SU-DHL-6 (cell line): ENCODE data around the gene CDC20B.

Source experiments
- H2AFZ ChIP-seq: fragments of 200-600 bp; sonication (generic); 2 replicates; pipeline ENCODE4 v1.6.1; 2014; ENCODE audit warnings: low read depth, mild to moderate bottlenecking, moderate library complexity, mixed read lengths, antibody characterized with exemption, low read length; ENCODE audit not compliant: severe bottlenecking
- H3F3A ChIP-seq: fragments of 200-600 bp; shearing (Covaris generic); 2 replicates; pipeline ENCODE4 v1.6.0; 2016; ENCODE audit warnings: antibody characterized with exemption, mild to moderate bottlenecking; ENCODE audit not compliant: insufficient read depth
- H3K27ac ChIP-seq: fragments of 200-600 bp; sonication (generic); 2 replicates; pipeline ENCODE4 v1.5.1; 2016; ENCODE audit warnings: low read depth, mild to moderate bottlenecking, low read length, moderate library complexity, mixed read lengths
- H3K27me3 ChIP-seq: fragments of 200-600 bp; sonication (generic), shearing (Covaris generic); 2 replicates; pipeline ENCODE4 v1.6.0; 2014; ENCODE audit warnings: mild to moderate bottlenecking, low read length
- H3K36me3 ChIP-seq: fragments of 200-600 bp; sonication (generic); 2 replicates; pipeline ENCODE4 v1.6.1; 2014; ENCODE audit warnings: mild to moderate bottlenecking, low read length, mixed read lengths
- H3K4me2 ChIP-seq: fragments of 300-600, 200-600 bp; shearing (Covaris generic), sonication (generic); 2 replicates; pipeline ENCODE4 v1.6.0; 2014; ENCODE audit warnings: low read length, low read depth, mild to moderate bottlenecking; ENCODE audit not compliant: poor library complexity, severe bottlenecking
- H3K4me3 ChIP-seq: fragments of 200-600 bp; sonication (generic); 2 replicates; pipeline ENCODE4 v1.5.1; 2014; ENCODE audit warnings: antibody characterized with exemption, low read length, mild to moderate bottlenecking, mixed read lengths; ENCODE audit not compliant: insufficient read depth, poor library complexity, severe bottlenecking
- H3K79me2 ChIP-seq: fragments of 200-600 bp; sonication (generic); 2 replicates; pipeline ENCODE4 v1.6.1; 2014; ENCODE audit warnings: mild to moderate bottlenecking, low read length, moderate library complexity; ENCODE audit not compliant: insufficient read depth
- H3K9ac ChIP-seq: fragments of 200-600 bp; sonication (generic); 2 replicates; pipeline ENCODE4 v1.7.0; 2014; ENCODE audit warnings: mild to moderate bottlenecking, low read length
- H3K9me2 ChIP-seq: fragments of 200-600 bp; sonication (generic); replicated peaks from 2 replicates; pipeline ENCODE4 v1.6.1; 2014; ENCODE audit warnings: low read length; ENCODE audit not compliant: insufficient read depth
- H3K9me3 ChIP-seq: fragments of 200-600 bp; sonication (generic); 2 replicates; pipeline ENCODE4 v1.6.1; 2014; ENCODE audit warnings: low read length, mixed read lengths; ENCODE audit not compliant: insufficient read depth
- H4K20me1 ChIP-seq: fragments of 200-600 bp; sonication (generic); 2 replicates; pipeline ENCODE4 v1.6.1; 2014; ENCODE audit warnings: low read depth, mild to moderate bottlenecking, antibody characterized with exemption, low read length, moderate library complexity, mixed read lengths
- EZH2phosphoT487 ChIP-seq: fragments of 200-600 bp; sonication (generic), shearing (Covaris generic); conservative IDR thresholded peaks from 2 replicates; pipeline ENCODE4 v1.6.1; 2018; ENCODE audit warnings: mild to moderate bottlenecking, antibody characterized with exemption, low read length, moderate library complexity, mixed read lengths
- TF ChIP-seq, protein P1 (sequence below): fragments of 200-600 bp; sonication (generic); IDR thresholded peaks from one replicate; pipeline ENCODE4 v1.5.1; 2017; ENCODE audit warnings: antibody characterized with exemption, mild to moderate bottlenecking, low read length, moderate library complexity; ENCODE audit not compliant: insufficient read depth, poor library complexity, severe bottlenecking

Gene CDC20B

DNA sequence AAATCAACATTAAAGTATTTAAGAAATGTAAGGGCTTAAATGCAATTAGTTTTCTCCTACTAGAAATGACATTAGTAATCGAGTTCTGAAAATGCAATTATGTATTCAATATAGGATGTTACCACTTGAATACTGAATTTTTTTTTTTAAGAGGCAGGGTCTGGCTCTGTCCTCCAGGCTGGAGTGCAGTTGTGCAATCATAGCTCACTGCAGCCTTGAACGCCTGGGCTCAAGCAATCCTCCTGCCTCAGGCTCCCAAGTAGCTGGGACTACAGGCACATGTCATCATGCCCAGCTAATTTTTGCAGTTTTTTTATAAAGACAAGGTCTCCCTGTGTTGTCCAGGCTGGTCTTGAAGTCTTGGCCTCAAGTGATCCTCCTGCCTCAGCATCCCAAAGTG lies 1.5 kb downstream of the CDC20B start:
- H3K27ac ChIP-seq: no peak overlapping the region
- H3K36me3 ChIP-seq: no peaks in the 10 kb centered on the region
- H3K9me2 ChIP-seq: no peaks in the 10 kb centered on the region
- no peaks in the 10 kb centered on the region for H4K20me1 ChIP-seq
- no peak overlapping the region for H3K4me3 ChIP-seq
- H3K4me2 ChIP-seq: no peak overlapping the region
- H3K79me2 ChIP-seq: no peaks in the 10 kb centered on the region
- no peaks in the 10 kb centered on the region for H3K27me3 ChIP-seq
- TF ChIP-seq, protein P1, sequence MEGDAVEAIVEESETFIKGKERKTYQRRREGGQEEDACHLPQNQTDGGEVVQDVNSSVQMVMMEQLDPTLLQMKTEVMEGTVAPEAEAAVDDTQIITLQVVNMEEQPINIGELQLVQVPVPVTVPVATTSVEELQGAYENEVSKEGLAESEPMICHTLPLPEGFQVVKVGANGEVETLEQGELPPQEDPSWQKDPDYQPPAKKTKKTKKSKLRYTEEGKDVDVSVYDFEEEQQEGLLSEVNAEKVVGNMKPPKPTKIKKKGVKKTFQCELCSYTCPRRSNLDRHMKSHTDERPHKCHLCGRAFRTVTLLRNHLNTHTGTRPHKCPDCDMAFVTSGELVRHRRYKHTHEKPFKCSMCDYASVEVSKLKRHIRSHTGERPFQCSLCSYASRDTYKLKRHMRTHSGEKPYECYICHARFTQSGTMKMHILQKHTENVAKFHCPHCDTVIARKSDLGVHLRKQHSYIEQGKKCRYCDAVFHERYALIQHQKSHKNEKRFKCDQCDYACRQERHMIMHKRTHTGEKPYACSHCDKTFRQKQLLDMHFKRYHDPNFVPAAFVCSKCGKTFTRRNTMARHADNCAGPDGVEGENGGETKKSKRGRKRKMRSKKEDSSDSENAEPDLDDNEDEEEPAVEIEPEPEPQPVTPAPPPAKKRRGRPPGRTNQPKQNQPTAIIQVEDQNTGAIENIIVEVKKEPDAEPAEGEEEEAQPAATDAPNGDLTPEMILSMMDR: no peak
- TF ChIP-seq EZH2phosphoT487: no peak
- no peaks in the 10 kb centered on the region for H3K9me3 ChIP-seq
- H2AFZ ChIP-seq: no peak overlapping the region
- peaks cover 6% of the 10 kb centered on the region; the same call in 1 of the 2 replicates for H3F3A ChIP-seq
- no peak overlapping the region for H3K9ac ChIP-seq

DNA sequence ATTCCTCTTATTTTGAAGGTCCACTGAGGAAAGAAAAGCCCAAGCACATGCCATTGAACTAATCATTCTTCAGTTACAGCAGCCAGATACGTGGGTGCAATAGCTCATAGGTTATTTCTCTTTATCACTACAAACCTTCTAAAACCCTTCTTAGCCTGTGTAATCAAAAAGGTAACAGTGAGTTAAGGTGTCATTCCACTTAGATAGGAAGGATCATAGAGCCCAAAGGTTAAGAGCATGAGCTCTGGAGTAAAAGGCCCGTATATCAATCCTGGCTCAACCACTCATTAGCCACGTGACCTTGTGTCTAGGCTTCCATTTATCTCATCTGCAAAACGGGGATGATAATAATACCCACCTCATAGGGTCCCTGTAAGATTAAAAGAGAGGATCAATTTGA lies 10.3 kb downstream of the CDC20B start:
- no peak for TF ChIP-seq EZH2phosphoT487
- TF ChIP-seq, protein P1: no peak
- no peaks in the 10 kb centered on the region for H3K9me2 ChIP-seq
- H4K20me1 ChIP-seq: no peaks in the 10 kb centered on the region
- no peaks in the 10 kb centered on the region for H3K36me3 ChIP-seq
- no peak overlapping the region for H3K4me3 ChIP-seq
- no peak overlapping the region for H2AFZ ChIP-seq
- no peaks in the 10 kb centered on the region for H3K9me3 ChIP-seq
- no peak overlapping the region for H3K9ac ChIP-seq
- no peak overlapping the region for H3K27ac ChIP-seq
- H3K79me2 ChIP-seq: no peaks in the 10 kb centered on the region
- H3K4me2 ChIP-seq: no peak overlapping the region
- no peaks in the 10 kb centered on the region for H3F3A ChIP-seq
- H3K27me3 ChIP-seq: no peaks in the 10 kb centered on the region

DNA sequence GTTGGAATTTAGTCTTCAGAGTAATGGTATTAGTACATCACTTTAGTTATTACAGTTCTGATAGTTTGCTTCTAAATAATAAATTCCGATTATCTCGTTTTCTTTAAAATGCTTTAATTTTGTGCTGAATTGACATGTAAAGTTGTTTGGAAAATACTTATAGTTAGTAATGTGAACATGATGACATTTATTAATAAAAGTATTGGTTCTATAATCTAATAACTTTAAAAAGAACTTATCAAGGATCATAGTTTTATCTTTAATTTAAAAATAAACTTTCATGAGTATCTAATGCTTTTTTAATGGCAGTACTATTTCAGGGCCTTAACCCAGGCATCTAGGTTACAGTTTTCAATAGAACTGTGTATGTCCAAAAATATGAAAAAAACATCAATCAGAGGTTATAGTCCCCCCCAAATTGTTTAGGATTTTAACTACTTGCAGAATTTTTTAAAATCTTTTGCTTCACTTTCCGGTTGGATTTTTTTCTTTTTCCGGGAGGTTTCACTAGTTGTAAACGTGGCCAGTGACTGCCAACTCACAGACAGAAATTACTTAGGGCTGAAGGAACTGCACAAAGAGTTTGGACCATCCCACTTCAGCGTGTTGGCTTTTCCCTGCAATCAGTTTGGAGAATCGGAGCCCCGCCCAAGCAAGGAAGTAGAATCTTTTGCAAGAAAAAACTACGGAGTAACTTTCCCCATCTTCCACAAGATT lies 12.3 kb downstream of the CDC20B start:
- Histone ChIP-seq H3K27ac (no peak overlapping the region), H3K27me3 (no peaks in the 10 kb centered on the region), H3K4me2 (no peak overlapping the region), H3K79me2 (no peaks in the 10 kb centered on the region), H4K20me1 (no peaks in the 10 kb centered on the region), H3F3A (no peaks in the 10 kb centered on the region), H3K9me2 (no peaks in the 10 kb centered on the region), H3K4me3 (no peak overlapping the region), H2AFZ (no peak overlapping the region), H3K9me3 (no peaks in the 10 kb centered on the region), H3K36me3 (no peaks in the 10 kb centered on the region), H3K9ac (no peak overlapping the region)
- TF ChIP-seq EZH2phosphoT487: no peak
- TF ChIP-seq, protein P1: no peak
